A549 (cell line): ENCODE data around the gene ASB13. TPM values are rescaled to one million over a fixed set of nuclear protein-coding genes. Genes with fewer than 3 reads are reported as not detected.

Source experiments
- ATAC-seq, 2 experiments: fragments of 200-7000 bp in 1 of 2; fragments of >200 bp in 1 of 2; cut with Nextera tagmentation in 1 of 2; cut with Tn5 transposase in 1 of 2; 3 replicates each; pipeline versions ENCODE4 v1.8.0 to v1.9.1; 2018 to 2020; ENCODE audit warnings: mild to moderate bottlenecking in 1 of 2, moderate library complexity in 1 of 2
- CTCF ChIA-PET: fragments of 300-600 bp; sonication (Branson Sonifier 250); formaldehyde crosslinking; extraction: SDS; loops from one replicate; lab custom pipeline; 2021; ENCODE audit warnings: antibody characterized with exemption, inconsistent platforms; lab: Yijun Ruan, JAX
- POLR2A ChIA-PET: fragments of 350-600 bp; formaldehyde crosslinking; extraction: SDS; loops from one replicate; lab custom pipeline; 2021; ENCODE audit warnings: antibody characterized with exemption, inconsistent platforms; lab: Yijun Ruan, JAX
- DNase-seq, 2 experiments: peaks; one replicate each; pipeline versions ENCODE4 v3.0.0 to v3.0.0-alpha.2; 2011 to 2016; ENCODE audit warnings: low read depth in 1 of 2, low spot score in 1 of 2
- FAIRE-seq: peaks from 2 replicates; lab custom pipeline; 2011; peaks lifted over from hg19 to GRCh38; lab: Jason Lieb, UNC
- H3K27ac ChIP-seq, 2 experiments: fragments of >200 bp; sonication (Bioruptor Twin); formaldehyde crosslinking; 3 replicates each; pipeline ENCODE4 v1.5.1; 2016 to 2017
- H3K4me1 ChIP-seq: fragments of >200 bp; sonication (Bioruptor Twin); formaldehyde crosslinking; 3 replicates; pipeline ENCODE4 v1.6.1; 2016
- H3K4me2 ChIP-seq: fragments of >200 bp; sonication (Bioruptor Twin); formaldehyde crosslinking; 3 replicates; pipeline ENCODE4 v1.6.1; 2016
- H3K4me3 ChIP-seq: fragments of >200 bp; sonication (Bioruptor Twin); formaldehyde crosslinking; 3 replicates; pipeline ENCODE4 v1.5.1; 2016
- H3K9me3 ChIP-seq: fragments of >200 bp; sonication (Bioruptor Twin); formaldehyde crosslinking; 3 replicates; pipeline ENCODE4 v1.6.1; 2016
- CEBPB ChIP-seq, 2 experiments: fragments of >200 bp in 1 of 2; sonication (Bioruptor Twin) in 1 of 2; formaldehyde crosslinking in 1 of 2; IDR thresholded peaks; 2 replicates each; pipeline ENCODE4 v1.6.1; 2012 to 2016
- EHF ChIP-seq: fragments of 250-450 bp; sonication (Bioruptor Pico); IDR thresholded peaks from 2 replicates; pipeline ENCODE4 v1.5.0; 2020; ENCODE audit warnings: mild to moderate bottlenecking
- ESRRA ChIP-seq: fragments of 150-350 bp; IDR thresholded peaks from 2 replicates; pipeline ENCODE4 v1.6.1; 2014; ENCODE audit warnings: mild to moderate bottlenecking, low read length, borderline replicate concordance
- FOXS1 ChIP-seq: fragments of 250-450 bp; sonication (Bioruptor Pico); IDR thresholded peaks from 2 replicates; pipeline ENCODE4 v1.5.0; 2020; ENCODE audit warnings: mild to moderate bottlenecking, moderate library complexity
- HOXB13 ChIP-seq: fragments of 250-450 bp; sonication (Bioruptor Pico); IDR thresholded peaks from 2 replicates; pipeline ENCODE4 v1.5.0; 2020; ENCODE audit warnings: low read depth, mild to moderate bottlenecking, moderate library complexity
- JUN ChIP-seq, 2 experiments: fragments of >200 bp; sonication (Bioruptor Twin); formaldehyde crosslinking; IDR thresholded peaks; 2 replicates in 1 of 2; 3 replicates in 1 of 2; pipeline ENCODE4 v1.6.1; 2016 to 2017
- KDM5A ChIP-seq: fragments of 200-600 bp; sonication (generic); IDR thresholded peaks from 2 replicates; pipeline ENCODE4 v1.6.1; 2016; ENCODE audit warnings: antibody characterized with exemption, mild to moderate bottlenecking
- NPAS2 ChIP-seq: fragments of 250-450 bp; sonication (Bioruptor Pico); IDR thresholded peaks from 2 replicates; pipeline ENCODE4 v1.8.0; 2022; ENCODE audit warnings: mild to moderate bottlenecking, moderate library complexity, borderline replicate concordance
- PHF8 ChIP-seq: fragments of 200-600 bp; sonication (generic); IDR thresholded peaks from 2 replicates; pipeline ENCODE4 v1.6.1; 2016; ENCODE audit warnings: low read depth, mild to moderate bottlenecking, antibody characterized with exemption, moderate library complexity, borderline replicate concordance
- SMC3 ChIP-seq: fragments of >200 bp; sonication (Bioruptor Twin); formaldehyde crosslinking; IDR thresholded peaks from 3 replicates; pipeline ENCODE4 v1.6.1; 2018; ENCODE audit warnings: inconsistent platforms
- SREBF2 ChIP-seq: fragments of 450-650 bp; IDR thresholded peaks from 2 replicates; pipeline ENCODE4 v1.6.1; 2014; ENCODE audit warnings: mild to moderate bottlenecking, moderate library complexity
- TFCP2L1 ChIP-seq: fragments of 250-450 bp; sonication (Bioruptor Pico); IDR thresholded peaks from 2 replicates; pipeline ENCODE4 v1.5.0; 2021; ENCODE audit warnings: mild to moderate bottlenecking
- TP53 ChIP-seq: fragments of 250-450 bp; sonication (Bioruptor Pico); IDR thresholded peaks from 2 replicates; pipeline ENCODE4 v1.5.0; 2021; ENCODE audit warnings: mild to moderate bottlenecking, moderate library complexity
- WGBS: methylation state at CpG from one replicate; pipeline ENCODE4 v1.1.6; 2017; ENCODE audit errors: missing lambda C conversion rate; 5-methylcytosine and 5-hydroxymethylcytosine counted together
- polyA plus RNA-seq, 4 experiments: library from polyadenylated mRNA; depleted of rRNA in 3 of 4; stranded (reverse); fragments of >200 nt; fragmentation: RNase III in 1 of 4; extraction: RNeasy Plus Mini Kit Qiagen cat#74134 plus additional on column Dnase treatment in 1 of 4; gene quantifications; 2 replicates in 3 of 4; 3 replicates in 1 of 4; pipeline ENCODE4 v1.2.3, GENCODE V29; 2011 to 2017
- TF ChIP-seq, protein P1 (sequence below): fragments of >200 bp; sonication (Bioruptor Twin); formaldehyde crosslinking; IDR thresholded peaks from 2 replicates; pipeline ENCODE4 v1.6.1; 2016
- TF ChIP-seq, protein P2 (sequence below): fragments of 450-650 bp; IDR thresholded peaks from 2 replicates; pipeline ENCODE4 v1.6.1; 2014; ENCODE audit warnings: antibody characterized with exemption
- TF ChIP-seq, protein P3 (sequence below): IDR thresholded peaks from 2 replicates; pipeline ENCODE4 v1.6.1; 2012
- TF ChIP-seq, protein P4 (sequence below): IDR thresholded peaks from 2 replicates; pipeline ENCODE4 v1.6.1; 2012; ENCODE audit warnings: low read depth, borderline replicate concordance
- TF ChIP-seq, protein P5 (sequence below): fragments of 250-450 bp; sonication (Bioruptor Pico); IDR thresholded peaks from 2 replicates; pipeline ENCODE4 v1.5.0; 2021; ENCODE audit warnings: mild to moderate bottlenecking, moderate library complexity, borderline replicate concordance

The ASB13 gene
- polyA plus RNA-seq, 2 of the 4 experiments (the other 2 are of a cell fraction): 10.9 to 12.9 TPM

DNA sequence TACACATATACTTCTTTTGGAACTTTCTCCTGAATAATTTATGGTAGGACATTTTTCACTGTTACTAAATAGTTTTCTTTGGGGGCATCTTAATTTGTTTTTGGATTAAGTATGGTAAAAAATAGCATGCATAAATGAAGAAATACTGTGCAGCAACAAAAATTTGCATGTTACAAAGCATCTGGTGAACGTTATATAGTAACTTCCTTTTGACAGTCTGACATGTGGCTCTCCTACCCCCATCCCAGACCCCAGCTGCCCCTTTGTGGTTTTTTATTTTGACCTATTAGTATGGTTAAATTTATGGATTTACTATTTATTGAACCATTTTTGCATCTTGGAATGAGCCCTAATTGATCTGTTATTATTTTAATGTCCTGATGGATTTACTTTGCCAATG is 28.2 kb upstream of the ASB13 start:
- FAIRE-seq (peak; percentile 32), DNase-seq (no peak), ATAC-seq (no peak)
- Histone ChIP-seq H3K4me2 (no peak overlapping the region), H3K4me1 (peaks cover 24% of the 10 kb centered on the region; the same call in 2 of the 3 replicates), H3K9me3 (no peaks in the 10 kb centered on the region), H3K4me3 (no peak overlapping the region), H3K27ac (no peak overlapping the region)
- POLR2A ChIA-PET: no interaction called here
- no peak for TF ChIP-seq FOXS1 (CRISPR knock-in tag)
- TF ChIP-seq SMC3: no peak
- no peak for TF ChIP-seq HOXB13 (CRISPR knock-in tag)
- TF ChIP-seq, protein P1, sequence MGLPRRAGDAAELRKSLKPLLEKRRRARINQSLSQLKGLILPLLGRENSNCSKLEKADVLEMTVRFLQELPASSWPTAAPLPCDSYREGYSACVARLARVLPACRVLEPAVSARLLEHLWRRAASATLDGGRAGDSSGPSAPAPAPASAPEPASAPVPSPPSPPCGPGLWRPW: no peak
- no peak for TF ChIP-seq EHF (CRISPR knock-in tag)
- no peak for TF ChIP-seq TFCP2L1 (CRISPR knock-in tag)
- no peak for TF ChIP-seq KDM5A
- TF ChIP-seq, protein P2, sequence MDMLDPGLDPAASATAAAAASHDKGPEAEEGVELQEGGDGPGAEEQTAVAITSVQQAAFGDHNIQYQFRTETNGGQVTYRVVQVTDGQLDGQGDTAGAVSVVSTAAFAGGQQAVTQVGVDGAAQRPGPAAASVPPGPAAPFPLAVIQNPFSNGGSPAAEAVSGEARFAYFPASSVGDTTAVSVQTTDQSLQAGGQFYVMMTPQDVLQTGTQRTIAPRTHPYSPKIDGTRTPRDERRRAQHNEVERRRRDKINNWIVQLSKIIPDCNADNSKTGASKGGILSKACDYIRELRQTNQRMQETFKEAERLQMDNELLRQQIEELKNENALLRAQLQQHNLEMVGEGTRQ: no peak
- TF ChIP-seq TP53: no peak
- no peak for TF ChIP-seq CEBPB (IDR thresholded peaks at IDR 0.05)
- no peak for TF ChIP-seq NPAS2
- TF ChIP-seq ESRRA: no peak
- 86% methylated on average over 1 of the region's 1 CpG for WGBS
- CTCF ChIA-PET: no interaction called here

DNA sequence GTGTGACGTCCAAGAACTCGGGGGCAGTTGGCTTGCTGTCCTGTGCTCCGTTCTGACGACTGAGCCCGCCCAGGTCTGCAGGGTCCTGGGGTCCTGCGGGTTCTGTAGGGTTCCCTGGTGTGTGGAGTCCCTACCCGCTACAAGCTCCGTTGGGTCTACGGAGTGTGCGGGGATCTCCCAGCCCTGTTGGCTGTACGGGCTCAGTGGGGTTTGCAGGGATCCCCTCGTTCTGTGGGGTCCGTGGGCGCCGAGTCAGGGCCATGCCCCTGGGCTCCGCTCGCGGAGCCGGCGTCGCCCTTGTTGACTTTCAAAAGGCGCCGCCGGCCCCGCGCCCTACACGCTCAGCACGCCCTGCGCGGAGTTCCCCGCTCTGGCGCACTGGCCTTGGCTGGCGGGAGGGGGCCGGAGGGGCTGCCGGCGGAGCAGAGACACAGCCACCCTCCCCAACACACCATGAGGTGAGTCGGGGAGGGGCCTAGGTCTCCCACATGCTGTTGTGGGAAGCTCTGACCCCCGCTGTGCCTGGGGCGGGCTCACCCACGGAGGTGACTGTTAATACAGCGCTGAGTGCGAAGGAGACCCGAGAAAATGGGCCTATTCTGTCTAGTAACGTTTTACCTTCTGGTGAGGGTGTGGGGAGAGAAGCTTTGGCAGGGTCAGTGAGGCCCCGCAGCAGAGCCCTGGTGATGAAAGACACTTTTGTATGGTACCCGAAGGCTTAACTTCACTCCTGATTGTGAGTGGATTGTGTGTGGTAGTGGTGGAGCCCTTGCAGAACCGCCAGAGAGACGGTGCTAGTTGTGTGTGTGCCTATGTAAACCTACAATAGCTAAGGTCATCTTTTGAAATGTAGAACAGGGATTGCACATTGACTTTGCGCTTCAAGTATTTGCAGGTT is 26.3 kb upstream of the ASB13 start:
- peak overlapping the region; percentile 90 for H3K4me2 ChIP-seq
- DNase-seq: peak; percentile 18 to 55
- WGBS: 6% methylated on average over 29 of the region's 49 CpGs
- POLR2A ChIA-PET: interaction anchor here (0.6 to 1.3 kb wide), 2 partner anchors 8 to 17 kb away, joined by 3 to 5 read pairs; partner anchors contain the start of gene TASOR2
- H3K4me3 ChIP-seq: peak overlapping the region; percentile 51
- peaks cover 24% of the 10 kb centered on the region; the same call in 2 of the 3 replicates for H3K4me1 ChIP-seq
- no peaks in the 10 kb centered on the region for H3K9me3 ChIP-seq
- peak; percentile 91 to 92 for ATAC-seq
- FAIRE-seq: no peak
- TF ChIP-seq PHF8: peak; percentile 10; the same call in 1 of the 2 replicates
- TF ChIP-seq, protein P3, sequence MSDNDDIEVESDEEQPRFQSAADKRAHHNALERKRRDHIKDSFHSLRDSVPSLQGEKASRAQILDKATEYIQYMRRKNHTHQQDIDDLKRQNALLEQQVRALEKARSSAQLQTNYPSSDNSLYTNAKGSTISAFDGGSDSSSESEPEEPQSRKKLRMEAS: peak; percentile 78
- TF ChIP-seq, protein P4, sequence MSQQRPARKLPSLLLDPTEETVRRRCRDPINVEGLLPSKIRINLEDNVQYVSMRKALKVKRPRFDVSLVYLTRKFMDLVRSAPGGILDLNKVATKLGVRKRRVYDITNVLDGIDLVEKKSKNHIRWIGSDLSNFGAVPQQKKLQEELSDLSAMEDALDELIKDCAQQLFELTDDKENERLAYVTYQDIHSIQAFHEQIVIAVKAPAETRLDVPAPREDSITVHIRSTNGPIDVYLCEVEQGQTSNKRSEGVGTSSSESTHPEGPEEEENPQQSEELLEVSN: peak; percentile 58; the same call in 1 of the 2 replicates
- TF ChIP-seq CEBPB (IDR thresholded peaks at IDR 0.05): no peak
- no peak for TF ChIP-seq TP53
- 0 out of 5 replicates have a peak, but pooled peaks of 1 of the 2 experiments have one; percentile 23 for TF ChIP-seq JUN (IDR thresholded peaks at IDR 0.05)
- TF ChIP-seq EHF (CRISPR knock-in tag): no peak
- H3K27ac ChIP-seq: peak overlapping the region; percentile 67 to 91
- CTCF ChIA-PET: interaction anchor here (0.8 to 2.4 kb wide), 6 partner anchors 10 to 877 kb away, joined by 3 to 10 read pairs (median 5); no protein-coding TSS in a partner anchor

DNA sequence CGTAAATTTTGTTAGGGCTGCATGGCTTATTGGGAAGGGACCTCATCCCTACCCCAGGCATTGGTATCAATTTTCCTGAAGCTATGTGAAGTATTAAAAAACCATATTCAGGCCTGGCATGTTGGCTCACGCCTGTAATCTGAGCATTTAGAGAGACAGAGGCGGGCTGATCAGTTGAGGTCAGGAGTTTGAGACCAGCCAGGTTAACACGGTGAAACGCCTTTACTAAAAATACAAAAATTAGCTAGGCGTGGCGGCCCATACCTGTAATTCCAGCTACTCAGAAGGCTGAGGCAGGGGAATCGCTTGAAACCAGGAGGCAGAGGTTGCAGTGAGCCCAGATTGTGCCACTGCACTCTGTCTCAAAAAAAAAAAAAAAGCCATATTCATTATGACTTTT is 25.4 kb upstream of the ASB13 start:
- peak overlapping the region; percentile 90 for H3K4me2 ChIP-seq
- ATAC-seq (no peak), FAIRE-seq (no peak), DNase-seq (no peak)
- POLR2A ChIA-PET: interaction anchor here (0.6 kb wide), 1 partner anchor 18 kb away, joined by 3 read pairs; no protein-coding TSS in a partner anchor
- H3K4me1 ChIP-seq: peaks cover 32% of the 10 kb centered on the region; the same call in 2 of the 3 replicates
- peak overlapping the region; percentile 51; the same call in 2 of the 3 replicates for H3K4me3 ChIP-seq
- H3K27ac ChIP-seq: peak overlapping the region in 1 of 2 experiments; percentile 91; a peak in 4 of 6 replicates
- CTCF ChIA-PET: interaction anchor here (1.0 to 2.4 kb wide), 5 partner anchors 9 to 876 kb away, joined by 3 to 10 read pairs (median 6); no protein-coding TSS in a partner anchor
- TF ChIP-seq NPAS2 (no peak), SREBF2 (no peak)
- TF ChIP-seq, protein P5, sequence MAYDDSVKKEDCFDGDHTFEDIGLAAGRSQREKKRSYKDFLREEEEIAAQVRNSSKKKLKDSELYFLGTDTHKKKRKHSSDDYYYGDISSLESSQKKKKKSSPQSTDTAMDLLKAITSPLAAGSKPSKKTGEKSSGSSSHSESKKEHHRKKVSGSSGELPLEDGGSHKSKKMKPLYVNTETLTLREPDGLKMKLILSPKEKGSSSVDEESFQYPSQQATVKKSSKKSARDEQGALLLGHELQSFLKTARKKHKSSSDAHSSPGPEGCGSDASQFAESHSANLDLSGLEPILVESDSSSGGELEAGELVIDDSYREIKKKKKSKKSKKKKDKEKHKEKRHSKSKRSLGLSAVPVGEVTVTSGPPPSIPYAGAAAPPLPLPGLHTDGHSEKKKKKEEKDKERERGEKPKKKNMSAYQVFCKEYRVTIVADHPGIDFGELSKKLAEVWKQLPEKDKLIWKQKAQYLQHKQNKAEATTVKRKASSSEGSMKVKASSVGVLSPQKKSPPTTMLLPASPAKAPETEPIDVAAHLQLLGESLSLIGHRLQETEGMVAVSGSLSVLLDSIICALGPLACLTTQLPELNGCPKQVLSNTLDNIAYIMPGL (CRISPR knock-in tag): no peak
- 63% methylated on average over 8 of the region's 8 CpGs for WGBS
- H3K9me3 ChIP-seq: no peaks in the 10 kb centered on the region
